Measurements from ENCODE around the gene RALGDS.
A peak's percentile ranks its signal among the peaks of the same experiment; 100 is the strongest.

- TF ChIP-seq, protein P1, sequence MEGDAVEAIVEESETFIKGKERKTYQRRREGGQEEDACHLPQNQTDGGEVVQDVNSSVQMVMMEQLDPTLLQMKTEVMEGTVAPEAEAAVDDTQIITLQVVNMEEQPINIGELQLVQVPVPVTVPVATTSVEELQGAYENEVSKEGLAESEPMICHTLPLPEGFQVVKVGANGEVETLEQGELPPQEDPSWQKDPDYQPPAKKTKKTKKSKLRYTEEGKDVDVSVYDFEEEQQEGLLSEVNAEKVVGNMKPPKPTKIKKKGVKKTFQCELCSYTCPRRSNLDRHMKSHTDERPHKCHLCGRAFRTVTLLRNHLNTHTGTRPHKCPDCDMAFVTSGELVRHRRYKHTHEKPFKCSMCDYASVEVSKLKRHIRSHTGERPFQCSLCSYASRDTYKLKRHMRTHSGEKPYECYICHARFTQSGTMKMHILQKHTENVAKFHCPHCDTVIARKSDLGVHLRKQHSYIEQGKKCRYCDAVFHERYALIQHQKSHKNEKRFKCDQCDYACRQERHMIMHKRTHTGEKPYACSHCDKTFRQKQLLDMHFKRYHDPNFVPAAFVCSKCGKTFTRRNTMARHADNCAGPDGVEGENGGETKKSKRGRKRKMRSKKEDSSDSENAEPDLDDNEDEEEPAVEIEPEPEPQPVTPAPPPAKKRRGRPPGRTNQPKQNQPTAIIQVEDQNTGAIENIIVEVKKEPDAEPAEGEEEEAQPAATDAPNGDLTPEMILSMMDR (IDR thresholded peaks at IDR 0.05): no peak
- TF ChIP-seq POLR2A (IDR thresholded peaks at IDR 0.05): peak; percentile 44
Measured at GRCh38 chr9:133120501-133121197, 391 bp downstream of the RALGDS start.

Data from right lobe of liver (tissue), 4 donors.